Neural cell (in vitro differentiated cells): ENCODE results near the gene SOX30. TPM values are rescaled to one million over a fixed set of nuclear protein-coding genes. Genes with fewer than 3 reads are reported as not detected.

Source experiments
- H2AFZ ChIP-seq: fragments of 200-600, 300-800 bp; sonication (generic), shearing (Covaris generic); 2 replicates; pipeline ENCODE4 v1.6.0; 2014; ENCODE audit warnings: low read depth, mild to moderate bottlenecking, antibody characterized with exemption, low read length, moderate library complexity
- H3F3A ChIP-seq: fragments of 200-600 bp; shearing (Covaris generic); 2 replicates; pipeline ENCODE4 v1.6.1; 2016; ENCODE audit warnings: mild to moderate bottlenecking, moderate library complexity, mixed read lengths, antibody characterized with exemption, low read length; ENCODE audit not compliant: insufficient read depth, poor library complexity, severe bottlenecking
- H3K27ac ChIP-seq: fragments of 200-600, 300-800 bp; sonication (generic), shearing (Covaris generic); 2 replicates; pipeline ENCODE4 v1.5.1; 2014; ENCODE audit warnings: mild to moderate bottlenecking, low read length, moderate library complexity
- H3K27me3 ChIP-seq: fragments of 300-800, 200-600 bp; sonication (generic), shearing (Covaris generic); 2 replicates; pipeline ENCODE4 v1.6.0; 2014; ENCODE audit warnings: mild to moderate bottlenecking, low read depth, low read length, moderate library complexity; ENCODE audit not compliant: insufficient read depth
- H3K36me3 ChIP-seq: fragments of 300-800, 200-600 bp; sonication (generic), shearing (Covaris generic); 2 replicates; pipeline ENCODE4 v1.5.1; 2014; ENCODE audit warnings: mild to moderate bottlenecking, antibody characterized with exemption, low read length, moderate library complexity; ENCODE audit not compliant: insufficient read depth
- H3K4me2 ChIP-seq: fragments of 300-800, 200-600 bp; sonication (generic), shearing (Covaris generic); 2 replicates; pipeline ENCODE4 v1.6.0; 2014; ENCODE audit warnings: mild to moderate bottlenecking, low read length
- H3K4me3 ChIP-seq: fragments of 300-800, 200-600 bp; sonication (generic), shearing (Covaris generic); 2 replicates; pipeline ENCODE4 v1.5.1; 2014; ENCODE audit warnings: mild to moderate bottlenecking, low read length, moderate library complexity
- H3K79me2 ChIP-seq: fragments of 200-600 bp; shearing (Covaris generic); replicated peaks from 2 replicates; pipeline ENCODE4 v1.6.0; 2014; ENCODE audit warnings: mild to moderate bottlenecking, low read length, moderate library complexity; ENCODE audit not compliant: insufficient read depth
- H3K9ac ChIP-seq: fragments of 300-800, 200-600 bp; sonication (generic), shearing (Covaris generic); 2 replicates; pipeline ENCODE4 v1.6.1; 2016; ENCODE audit warnings: mild to moderate bottlenecking, low read length, mixed read lengths
- H3K9me2 ChIP-seq: fragments of 200-600 bp; shearing (Covaris generic); 2 replicates; pipeline ENCODE4 v1.6.1; 2016; ENCODE audit warnings: mild to moderate bottlenecking, low read length, mixed read lengths; ENCODE audit not compliant: insufficient read depth
- H3K9me3 ChIP-seq: fragments of 200-600, 300-800 bp; sonication (generic), shearing (Covaris generic); 2 replicates; pipeline ENCODE4 v1.6.1; 2016; ENCODE audit warnings: mild to moderate bottlenecking, mixed run types, low read length, moderate library complexity, mixed read lengths
- H4K20me1 ChIP-seq: fragments of 200-600 bp; shearing (Covaris generic); 2 replicates; pipeline ENCODE4 v1.6.1; 2016; ENCODE audit warnings: mild to moderate bottlenecking, mixed run types; ENCODE audit not compliant: insufficient read depth
- CTCF ChIP-seq: fragments of 450-650 bp; IDR thresholded peaks from 2 replicates; pipeline ENCODE4 v1.5.1; 2014; ENCODE audit warnings: antibody characterized with exemption, mild to moderate bottlenecking, moderate library complexity; ENCODE audit not compliant: poor library complexity, severe bottlenecking
- EP300 ChIP-seq: fragments of 450-650 bp; conservative IDR thresholded peaks from 2 replicates; pipeline ENCODE4 v1.6.1; 2014; ENCODE audit warnings: antibody characterized with exemption, mild to moderate bottlenecking, moderate library complexity; ENCODE audit not compliant: poor library complexity, severe bottlenecking
- EZH2 ChIP-seq: fragments of 200-600, 300-800 bp; shearing (Covaris generic), sonication (generic); IDR thresholded peaks from 2 replicates; pipeline ENCODE4 v1.6.1; 2014; ENCODE audit warnings: antibody characterized with exemption, low read length, borderline replicate concordance, mild to moderate bottlenecking; ENCODE audit not compliant: insufficient read depth, poor library complexity, severe bottlenecking
- MXI1 ChIP-seq: fragments of 450-650 bp; conservative IDR thresholded peaks from 2 replicates; pipeline ENCODE4 v1.6.1; 2014; ENCODE audit warnings: antibody characterized with exemption, mild to moderate bottlenecking; ENCODE audit not compliant: poor library complexity, severe bottlenecking
- POLR2AphosphoS5 ChIP-seq: IDR thresholded peaks from 2 replicates; pipeline ENCODE4 v1.6.1; 2012
- RAD21 ChIP-seq: fragments of 450-650 bp; conservative IDR thresholded peaks from 2 replicates; pipeline ENCODE4 v1.6.1; 2014; ENCODE audit warnings: antibody characterized with exemption, mild to moderate bottlenecking, moderate library complexity
- REST ChIP-seq: IDR thresholded peaks from 2 replicates; pipeline ENCODE4 v1.6.1; 2012; ENCODE audit warnings: borderline replicate concordance
- SMC3 ChIP-seq: fragments of 450-650 bp; conservative IDR thresholded peaks from 2 replicates; pipeline ENCODE4 v1.6.1; 2014; ENCODE audit warnings: antibody characterized with exemption, mild to moderate bottlenecking, moderate library complexity; ENCODE audit not compliant: poor library complexity
- TAF1 ChIP-seq: IDR thresholded peaks from 2 replicates; pipeline ENCODE4 v1.6.1; 2012; ENCODE audit warnings: low read depth
- polyA plus RNA-seq: library from polyadenylated mRNA; depleted of rRNA; stranded (reverse); fragments of >200 nt; gene quantifications from 2 replicates; pipeline ENCODE4 v1.2.3, GENCODE V29; 2014

SOX30 gene
- polyA plus RNA-seq, 1 donor from 2014 or later: not detected

DNA sequence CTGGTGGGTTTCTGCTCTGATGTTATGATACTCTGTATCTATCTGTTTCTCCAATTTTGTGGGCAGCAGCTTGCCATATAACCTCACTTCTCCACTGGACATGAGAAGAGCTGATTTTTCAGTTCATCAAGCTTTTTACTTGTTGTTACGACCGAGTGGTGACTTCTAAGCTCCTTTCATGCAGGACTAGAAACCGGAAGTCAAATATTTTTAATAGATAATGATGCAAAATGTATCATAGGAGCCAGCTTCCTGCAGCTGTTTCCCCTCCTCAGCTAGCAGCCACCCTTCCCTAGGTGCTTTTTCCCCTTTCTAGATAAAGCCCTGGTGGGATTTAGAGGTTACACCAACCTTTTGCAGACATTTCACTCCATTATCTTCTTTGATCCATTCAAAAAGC, 59.6 kb downstream of the SOX30 start:
- no peak overlapping the region for H3K9ac ChIP-seq
- H3K9me2 ChIP-seq: no peaks in the 10 kb centered on the region
- H3K9me3 ChIP-seq: no peaks in the 10 kb centered on the region
- no peak overlapping the region for H2AFZ ChIP-seq
- no peaks in the 10 kb centered on the region for H3F3A ChIP-seq
- no peaks in the 10 kb centered on the region for H3K36me3 ChIP-seq
- no peaks in the 10 kb centered on the region for H4K20me1 ChIP-seq
- no peaks in the 10 kb centered on the region for H3K27me3 ChIP-seq
- H3K4me3 ChIP-seq: no peak overlapping the region
- TF ChIP-seq EZH2 (no peak), RAD21 (no peak), REST (no peak), POLR2AphosphoS5 (no peak), MXI1 (no peak), SMC3 (no peak), CTCF (no peak)
- no peak overlapping the region for H3K27ac ChIP-seq
- H3K4me2 ChIP-seq: no peak overlapping the region
- no peaks in the 10 kb centered on the region for H3K79me2 ChIP-seq

DNA sequence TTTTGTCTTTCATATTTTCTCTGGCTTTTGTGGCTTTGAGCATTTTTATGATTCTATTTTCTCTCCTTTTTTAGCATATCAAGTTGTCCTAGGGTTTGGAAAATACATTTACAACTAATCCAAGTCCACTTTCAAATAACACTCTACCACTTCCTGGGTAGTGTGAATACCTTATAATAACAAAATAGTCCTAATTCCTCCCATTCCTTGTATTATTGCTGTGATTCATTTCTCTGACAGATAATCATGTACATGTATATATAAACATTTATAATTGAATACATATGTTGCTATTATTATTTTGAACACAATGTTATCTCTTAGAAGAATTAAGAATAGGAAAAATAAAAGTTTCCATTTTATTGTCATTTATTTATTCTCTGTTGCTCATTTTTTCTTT, 61.8 kb downstream of the SOX30 start:
- Histone ChIP-seq H3K9me3 (no peaks in the 10 kb centered on the region), H3K27ac (no peak overlapping the region), H3F3A (no peaks in the 10 kb centered on the region), H3K9ac (no peak overlapping the region), H3K4me2 (no peak overlapping the region), H2AFZ (no peak overlapping the region), H3K9me2 (no peaks in the 10 kb centered on the region), H3K4me3 (no peak overlapping the region), H3K36me3 (no peaks in the 10 kb centered on the region), H3K79me2 (no peaks in the 10 kb centered on the region), H3K27me3 (no peaks in the 10 kb centered on the region), H4K20me1 (no peaks in the 10 kb centered on the region)
- no peak for TF ChIP-seq MXI1
- no peak for TF ChIP-seq CTCF
- TF ChIP-seq REST: no peak
- TF ChIP-seq RAD21: no peak
- TF ChIP-seq EP300: no peak
- no peak for TF ChIP-seq SMC3
- no peak for TF ChIP-seq TAF1
- TF ChIP-seq EZH2: no peak
- TF ChIP-seq POLR2AphosphoS5: no peak
